ENCODE data around the gene PTPN2.
"Not testable (repeated sequence)": the region's sequence is repeated elsewhere in the genome, so short reads cannot be mapped to it uniquely, and the experiment has no call there.

The PTPN2 gene

GRCh38 chr18:12769644-12770440 is 114.2 kb downstream of the PTPN2 start:
- DNase-seq = no peak

DNA sequence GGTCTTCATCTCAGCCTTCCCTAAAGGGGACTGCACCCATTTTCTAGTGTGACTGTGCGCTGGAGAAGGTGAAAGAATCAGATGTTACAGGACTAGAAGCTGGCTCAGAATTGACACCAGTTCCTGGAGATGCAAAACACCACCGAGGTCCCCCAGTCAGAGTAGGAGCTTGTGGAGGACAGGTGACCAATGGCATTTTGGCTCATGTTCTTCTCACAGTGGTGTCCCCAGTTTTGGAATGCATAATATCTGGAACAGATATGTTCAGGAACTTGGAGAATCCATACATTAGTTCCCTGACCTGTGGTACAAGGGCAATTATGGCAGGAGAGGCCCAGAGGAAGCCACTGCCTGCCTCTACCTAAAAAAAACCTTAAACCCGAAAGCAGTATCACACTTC is 114.9 kb downstream of the PTPN2 start:
- no peak for DNase-seq

GRCh38 chr18:12768625-12769024 is 115.4 kb downstream of the PTPN2 start:
- peak; percentile 32 for DNase-seq

DNA sequence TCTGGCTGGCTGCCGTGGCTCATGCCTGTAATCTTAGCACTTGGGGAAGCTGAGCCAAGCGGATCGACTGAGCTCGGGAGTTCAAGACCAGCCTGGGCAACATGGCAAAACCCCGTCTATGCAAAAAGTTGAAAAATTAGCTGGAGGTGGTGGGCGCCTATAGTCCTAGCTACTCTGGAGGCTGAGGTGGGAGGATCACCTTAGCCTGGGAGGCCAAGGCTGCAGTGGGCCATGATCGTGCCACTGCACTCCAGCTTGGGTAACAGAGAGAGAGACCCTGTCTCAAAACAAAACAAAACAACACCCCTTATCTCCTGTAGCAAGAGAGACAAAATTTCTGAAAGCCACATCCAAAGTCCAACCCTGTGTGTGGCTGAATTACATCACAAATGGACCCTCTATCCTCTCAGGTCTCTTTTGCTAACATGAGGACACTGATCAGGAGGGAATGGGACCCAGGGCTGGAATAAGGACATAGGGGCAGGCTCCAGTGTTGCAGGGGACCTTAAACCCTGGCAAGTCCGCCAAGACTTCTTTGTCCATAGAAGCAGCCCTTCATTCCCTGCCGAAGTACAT is 116.4 kb downstream of the PTPN2 start:
- DNase-seq = no peak

DNA sequence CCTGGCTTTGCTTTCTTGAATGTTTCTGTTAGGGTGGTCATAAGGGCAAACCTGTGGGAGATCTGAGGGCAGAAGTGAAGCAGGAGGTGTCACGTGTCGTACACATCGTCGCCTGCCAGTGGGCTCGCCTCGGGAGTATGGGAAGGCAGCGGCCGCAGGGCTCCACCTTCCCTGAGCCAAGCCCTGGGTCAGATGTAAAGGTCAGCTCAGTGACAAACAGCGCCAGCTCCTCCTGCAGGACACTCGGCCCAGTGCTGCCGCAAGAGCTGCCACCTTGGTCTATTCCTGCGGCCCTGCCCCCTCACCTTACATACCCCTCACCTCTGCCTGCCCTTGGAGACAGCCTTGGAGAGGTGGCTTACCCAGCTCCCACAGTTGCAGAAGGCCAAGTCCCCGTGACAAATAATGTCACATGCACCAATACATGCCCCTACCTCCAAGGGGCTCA is 117.0 kb downstream of the PTPN2 start:
- DNase-seq = no peak

DNA sequence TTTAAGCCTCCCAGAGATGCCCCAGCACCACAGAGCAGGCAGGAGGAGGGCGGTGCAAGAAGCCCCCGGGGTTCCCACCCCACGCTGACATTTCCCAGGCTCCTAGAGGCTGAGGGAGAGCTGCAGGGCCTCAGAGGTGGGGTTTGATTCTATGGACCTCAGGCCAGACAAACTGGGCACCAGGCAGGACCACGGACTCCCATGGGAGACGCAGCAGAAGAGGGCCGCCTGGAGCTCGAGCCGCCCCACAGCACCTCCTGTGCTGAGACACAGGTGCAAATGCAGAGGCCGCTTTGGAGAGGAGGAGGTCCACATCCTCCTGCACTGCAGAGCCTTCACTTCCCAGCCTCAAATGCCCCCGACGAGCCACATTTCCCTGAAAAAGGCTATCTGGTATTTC is 118.5 kb downstream of the PTPN2 start:
- no peak for DNase-seq

GRCh38 chr18:12765126-12765525 is 118.9 kb downstream of the PTPN2 start:
- DNase-seq = no peak

GRCh38 chr18:12758566-12758965 is 125.5 kb downstream of the PTPN2 start:
- not testable (repeated sequence) for DNase-seq

DNA sequence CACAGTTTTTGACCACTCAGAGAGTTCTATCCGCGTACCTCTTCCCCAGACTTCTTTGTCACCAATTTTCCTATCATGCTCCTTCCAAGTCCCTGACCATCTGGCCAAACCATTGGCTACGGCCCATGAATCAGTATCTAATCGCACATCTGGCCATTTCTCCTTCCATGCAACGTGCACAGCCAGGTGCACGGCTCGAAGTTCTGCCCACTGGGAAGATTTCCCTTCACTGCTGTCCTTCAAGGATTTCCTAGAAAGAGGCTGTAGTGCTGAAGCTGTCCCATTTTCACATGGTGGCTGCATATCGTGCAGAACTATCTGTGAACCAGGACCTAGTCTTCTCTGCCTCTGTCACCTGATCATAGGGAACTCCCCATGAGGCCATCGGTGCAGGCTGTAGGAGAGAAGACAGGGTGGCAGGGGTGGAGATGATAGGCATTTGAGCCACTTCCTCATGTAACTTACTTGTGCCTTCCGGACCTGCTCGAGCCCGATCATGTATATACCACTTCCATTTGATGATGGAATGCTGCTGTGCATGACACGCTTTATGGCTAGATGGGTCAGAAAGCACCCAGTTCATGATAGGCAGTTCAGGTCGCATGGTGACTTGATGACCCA is 127.3 kb downstream of the PTPN2 start:
- DNase-seq = not testable (repeated sequence)

- not testable (repeated sequence) for DNase-seq
Observed at GRCh38 chr18:12755606-12756005, 128.4 kb downstream of the PTPN2 start.

- DNase-seq = no peak
Observed at GRCh38 chr18:12754511-12754910, 129.5 kb downstream of the PTPN2 start.

DNA sequence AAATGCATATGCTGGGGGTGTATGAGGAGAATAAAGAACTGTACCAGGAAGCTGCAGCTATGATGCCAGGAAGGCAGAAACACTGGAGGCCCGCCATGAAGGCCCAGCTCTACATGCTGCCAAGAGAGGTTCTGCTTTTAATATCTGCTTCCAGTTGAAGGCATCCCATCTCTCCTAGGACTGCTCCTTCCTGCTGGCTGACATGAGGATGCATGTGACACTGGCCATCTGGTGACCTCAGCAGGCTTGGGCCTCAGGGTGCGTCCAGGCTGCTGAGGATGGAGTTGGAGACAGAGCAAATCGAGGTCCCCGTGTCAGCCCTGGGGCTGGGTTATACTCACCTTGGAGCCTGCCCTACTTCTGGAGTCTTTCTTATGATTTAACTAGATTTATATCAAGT is 132.1 kb downstream of the PTPN2 start:
- no peak for DNase-seq

DNA sequence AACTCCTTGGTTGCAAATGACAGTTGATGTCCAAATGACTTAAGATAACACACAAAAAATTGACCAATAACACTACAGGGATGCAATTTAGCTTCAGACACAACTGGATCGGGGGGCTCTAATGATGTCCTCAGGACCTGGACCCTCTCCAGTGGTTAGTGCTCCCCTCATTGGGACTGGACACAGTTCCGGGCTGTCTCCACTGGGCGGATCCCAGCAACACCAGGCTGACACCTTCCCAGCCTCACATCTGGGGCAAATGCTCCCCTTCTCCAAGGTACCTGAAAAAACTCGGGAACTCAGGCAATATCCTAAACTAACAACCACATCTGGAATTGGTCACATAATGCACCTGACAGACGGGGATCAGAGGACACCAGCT is 132.5 kb downstream of the PTPN2 start:
- no peak for DNase-seq

GRCh38 chr18:12750715-12751502 is 133.1 kb downstream of the PTPN2 start:
- DNase-seq = no peak

DNA sequence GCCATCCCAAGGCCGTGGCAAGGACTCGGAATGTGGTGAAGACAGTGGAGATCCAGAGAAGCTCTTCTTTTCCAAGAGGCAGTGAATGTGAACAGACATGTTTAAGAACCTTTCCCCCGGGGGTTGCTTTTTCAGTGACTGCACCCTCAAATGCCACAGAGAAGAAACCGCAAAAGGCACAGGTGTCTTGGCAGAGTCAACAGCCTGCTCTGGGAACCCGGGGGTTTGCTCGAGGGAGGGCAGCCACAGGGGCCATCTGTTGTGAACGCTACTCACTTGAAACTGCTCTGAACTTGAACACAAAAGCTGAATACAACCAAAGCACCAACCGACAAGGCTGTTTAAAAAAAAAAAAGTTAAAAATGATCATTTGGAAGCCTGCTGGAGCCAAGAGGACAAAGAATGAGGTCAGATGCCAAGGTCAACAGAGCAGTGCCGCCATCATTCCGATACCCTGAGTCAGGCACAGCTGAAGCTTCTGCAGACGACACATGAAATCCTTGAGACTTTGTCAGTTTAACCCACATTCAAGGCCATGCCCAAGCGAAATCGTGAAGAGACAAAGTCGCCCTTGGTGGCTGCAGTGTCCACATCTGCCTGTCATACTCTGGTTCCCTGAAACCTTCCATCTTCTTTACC is 133.8 kb downstream of the PTPN2 start:
- DNase-seq = peak; percentile 24

GRCh38 chr18:12749121-12749520 is 134.9 kb downstream of the PTPN2 start:
- DNase-seq = no peak

DNA sequence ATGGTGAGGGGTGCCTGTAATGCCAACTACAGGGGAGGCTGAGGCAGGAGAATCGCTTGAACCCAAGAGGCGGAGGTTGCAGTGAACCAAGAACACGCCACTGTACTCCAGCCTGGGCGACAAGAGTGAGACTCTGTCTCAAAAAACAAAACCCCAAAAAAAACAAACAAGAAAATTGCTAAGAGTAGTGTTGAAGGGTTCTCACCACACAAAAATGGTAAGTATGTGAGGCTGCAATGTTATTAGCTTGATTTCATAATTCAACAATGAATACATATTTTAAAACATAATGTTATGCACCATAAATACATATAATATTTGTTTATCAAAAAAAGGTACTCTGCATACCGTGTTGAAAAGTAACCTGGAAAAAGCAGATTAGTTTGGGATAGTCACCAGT is 135.4 kb downstream of the PTPN2 start:
- peak; percentile 26 for DNase-seq

GRCh38 chr18:12747530-12748315 is 136.3 kb downstream of the PTPN2 start:
- DNase-seq = peak; percentile 47

GRCh38 chr18:12745095-12745795 is 138.8 kb downstream of the PTPN2 start:
- DNase-seq = peak; percentile 75

DNA sequence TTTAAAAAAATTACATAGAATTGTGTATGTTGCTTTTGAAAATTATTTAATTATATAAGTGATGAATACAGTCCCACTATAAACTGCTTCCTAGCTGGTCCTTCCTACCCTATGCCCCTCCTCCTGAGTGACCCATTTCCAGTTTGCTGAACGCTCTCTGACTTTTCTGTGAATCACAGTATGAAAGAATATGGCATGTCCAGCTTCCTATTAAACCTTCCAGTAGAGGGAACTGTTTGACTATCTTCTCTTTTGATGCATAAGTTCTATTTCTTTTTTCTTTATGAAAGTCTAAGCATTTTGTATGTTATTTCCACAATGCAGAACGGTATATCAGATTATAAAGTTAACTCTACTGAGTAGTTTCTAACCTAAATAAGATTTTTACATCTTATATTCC is 139.9 kb downstream of the PTPN2 start:
- DNase-seq = peak; percentile 71

- DNase-seq = peak; percentile 87
Observed at GRCh38 chr18:12742453-12742852, 141.6 kb downstream of the PTPN2 start.
